ENCODE results near the gene ZPR1. TPM values are rescaled to one million over a fixed set of nuclear protein-coding genes. Genes with fewer than 3 reads are reported as not detected.

ZPR1 gene
- total and polyA plus RNA-seq, 2 experiments from 2014 or later, result 30.8 to 76.8 TPM

DNA sequence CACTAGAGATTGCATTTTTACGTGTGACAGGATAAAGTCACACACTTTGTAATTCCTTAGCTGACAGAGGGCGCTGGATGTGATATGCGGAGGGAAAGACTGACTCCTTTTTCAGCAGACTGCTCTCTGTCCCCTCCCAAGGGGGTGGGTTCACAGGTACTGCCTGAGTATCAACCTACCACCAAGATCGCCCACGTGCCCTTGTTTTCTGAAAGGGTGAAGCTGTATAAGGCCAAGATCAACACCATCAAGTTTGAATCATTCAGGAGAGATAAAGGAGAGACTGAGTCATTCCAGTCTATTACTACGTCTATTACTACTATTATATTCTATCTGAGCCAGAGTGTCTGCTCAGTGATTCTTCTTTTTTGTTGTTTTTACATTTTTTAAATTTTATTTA lies 45.7 kb downstream of the ZPR1 start:
- H3K27me3 ChIP-seq (replicated peaks; ENCODE audit: insufficient read depth), result no peaks in the 10 kb centered on the region
- no peaks in the 10 kb centered on the region for H3K9me2 ChIP-seq (ENCODE audit: insufficient read depth)
- TF ChIP-seq EZH2phosphoT487 (IDR thresholded peaks at IDR 0.05; ENCODE audit: insufficient read depth, low read depth), result no peak
- no peak for TF ChIP-seq EZH2 (IDR thresholded peaks at IDR 0.05; ENCODE audit: insufficient read depth, poor library complexity, severe bottlenecking)
- H3K4me2 ChIP-seq (ENCODE audit: unreplicated experiment), result no peak overlapping the region
- no peaks in the 10 kb centered on the region for H4K20me1 ChIP-seq (ENCODE audit: insufficient read depth)
- peaks cover 6% of the 10 kb centered on the region; the same call in 1 of the 2 replicates for H3F3A ChIP-seq (ENCODE audit: insufficient read depth)
- H3K4me1 ChIP-seq (ENCODE audit: insufficient read depth), result peaks cover 8% of the 10 kb centered on the region
- no peak overlapping the region for H3K9ac ChIP-seq
- WGBS, 2 experiments (ENCODE audit: low coverage in 1 of 2, low lambda C conversion rate in 2 of 2, missing lambda C conversion rate in 2 of 2), result 82 to 84% methylated on average over 6 of the region's 6 CpGs
- no peaks in the 10 kb centered on the region for H3K9me3 ChIP-seq (ENCODE audit: low read depth)
- H2AFZ ChIP-seq, result no peak overlapping the region
- H3K4me3 ChIP-seq, result no peak overlapping the region
- peak overlapping the region; percentile 14; the same call in 1 of the 2 replicates for H3K27ac ChIP-seq
- H3K36me3 ChIP-seq (ENCODE audit: low read depth), result no peaks in the 10 kb centered on the region
- H3K79me2 ChIP-seq (ENCODE audit: insufficient read depth), result no peaks in the 10 kb centered on the region
- peak; percentile 54 for DNase-seq
- in situ Hi-C loops (cut with MboI), result no loop called here

DNA sequence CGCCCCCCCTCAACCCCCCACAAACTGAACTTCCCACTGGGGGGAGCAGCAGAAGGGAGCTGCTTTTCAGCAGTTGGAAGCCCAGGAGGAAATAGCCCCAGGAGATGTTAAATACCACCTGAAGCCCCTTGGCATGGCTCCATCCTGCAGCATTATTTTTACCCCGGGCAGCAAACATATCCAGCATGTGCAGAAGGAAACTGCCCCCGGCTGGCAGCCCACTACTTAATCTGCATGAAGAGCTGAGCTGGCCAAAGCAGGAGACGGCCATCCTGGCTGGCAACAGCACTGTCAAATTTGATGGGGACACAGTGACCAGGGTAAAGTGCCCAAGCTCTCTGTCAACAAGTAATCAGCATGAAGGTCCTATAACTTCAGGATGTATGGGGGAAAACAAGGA lies 47.1 kb downstream of the ZPR1 start:
- no peaks in the 10 kb centered on the region for H3K79me2 ChIP-seq (ENCODE audit: insufficient read depth)
- WGBS, 2 experiments (ENCODE audit: low coverage in 1 of 2, low lambda C conversion rate in 2 of 2, missing lambda C conversion rate in 2 of 2), result 56 to 60% methylated on average over 4 of the region's 4 CpGs
- H3K27ac ChIP-seq, result no peak overlapping the region
- H3F3A ChIP-seq (ENCODE audit: insufficient read depth), result peaks cover 6% of the 10 kb centered on the region; the same call in 1 of the 2 replicates
- no peak overlapping the region for H3K4me3 ChIP-seq
- no peak for DNase-seq
- H3K4me1 ChIP-seq (ENCODE audit: insufficient read depth), result peaks cover 8% of the 10 kb centered on the region
- in situ Hi-C loops (cut with MboI), result no loop called here
- no peaks in the 10 kb centered on the region for H3K36me3 ChIP-seq (ENCODE audit: low read depth)
- H4K20me1 ChIP-seq (ENCODE audit: insufficient read depth), result no peaks in the 10 kb centered on the region
- H3K9ac ChIP-seq, result no peak overlapping the region
- no peak overlapping the region for H2AFZ ChIP-seq
- H3K27me3 ChIP-seq (replicated peaks; ENCODE audit: insufficient read depth), result no peaks in the 10 kb centered on the region
- TF ChIP-seq EZH2phosphoT487 (IDR thresholded peaks at IDR 0.05; ENCODE audit: insufficient read depth, low read depth) (no peak), EZH2 (IDR thresholded peaks at IDR 0.05; ENCODE audit: insufficient read depth, poor library complexity, severe bottlenecking) (no peak)
- no peak overlapping the region for H3K4me2 ChIP-seq (ENCODE audit: unreplicated experiment)
- no peaks in the 10 kb centered on the region for H3K9me3 ChIP-seq (ENCODE audit: low read depth)
- H3K9me2 ChIP-seq (ENCODE audit: insufficient read depth), result no peaks in the 10 kb centered on the region

DNA sequence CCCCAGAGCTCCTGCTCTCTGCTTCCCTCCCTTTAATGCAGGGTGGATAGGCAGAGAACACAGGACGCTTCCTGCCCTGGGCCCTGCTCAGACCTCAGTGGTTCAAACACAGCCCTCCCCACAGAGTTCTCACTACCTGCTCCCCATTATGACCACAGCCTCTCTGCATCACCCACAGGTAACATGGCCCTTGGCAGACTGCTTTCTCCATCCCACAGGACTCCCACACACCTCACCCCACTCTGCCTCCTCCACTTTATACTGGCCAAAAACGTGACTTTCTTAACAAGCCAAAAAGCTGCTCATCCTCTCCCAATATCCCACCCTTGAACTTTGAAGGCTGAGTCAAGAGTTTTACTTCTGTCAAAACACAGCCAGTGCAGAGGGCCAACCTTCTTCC lies 48.8 kb downstream of the ZPR1 start:
- TF ChIP-seq EZH2 (IDR thresholded peaks at IDR 0.05; ENCODE audit: insufficient read depth, poor library complexity, severe bottlenecking) (no peak), EZH2phosphoT487 (IDR thresholded peaks at IDR 0.05; ENCODE audit: insufficient read depth, low read depth) (no peak)
- in situ Hi-C loops (cut with MboI), result no loop called here
- H3K4me3 ChIP-seq, result no peak overlapping the region
- no peaks in the 10 kb centered on the region for H4K20me1 ChIP-seq (ENCODE audit: insufficient read depth)
- H3K9me2 ChIP-seq (ENCODE audit: insufficient read depth), result no peaks in the 10 kb centered on the region
- 95 to 100% methylated on average over 2 of the region's 2 CpGs for WGBS, 2 experiments (ENCODE audit: low coverage in 1 of 2, low lambda C conversion rate in 2 of 2, missing lambda C conversion rate in 2 of 2)
- no peaks in the 10 kb centered on the region for H3K27me3 ChIP-seq (replicated peaks; ENCODE audit: insufficient read depth)
- H3K9me3 ChIP-seq (ENCODE audit: low read depth), result no peaks in the 10 kb centered on the region
- H3K27ac ChIP-seq, result no peak overlapping the region
- no peak for DNase-seq
- H3K79me2 ChIP-seq (ENCODE audit: insufficient read depth), result no peaks in the 10 kb centered on the region
- no peak overlapping the region for H3K4me2 ChIP-seq (ENCODE audit: unreplicated experiment)
- H2AFZ ChIP-seq, result no peak overlapping the region
- H3K4me1 ChIP-seq (ENCODE audit: insufficient read depth), result peaks cover 8% of the 10 kb centered on the region
- H3K9ac ChIP-seq, result no peak overlapping the region
- peaks cover 6% of the 10 kb centered on the region; the same call in 1 of the 2 replicates for H3F3A ChIP-seq (ENCODE audit: insufficient read depth)
- H3K36me3 ChIP-seq (ENCODE audit: low read depth), result no peaks in the 10 kb centered on the region

DNA sequence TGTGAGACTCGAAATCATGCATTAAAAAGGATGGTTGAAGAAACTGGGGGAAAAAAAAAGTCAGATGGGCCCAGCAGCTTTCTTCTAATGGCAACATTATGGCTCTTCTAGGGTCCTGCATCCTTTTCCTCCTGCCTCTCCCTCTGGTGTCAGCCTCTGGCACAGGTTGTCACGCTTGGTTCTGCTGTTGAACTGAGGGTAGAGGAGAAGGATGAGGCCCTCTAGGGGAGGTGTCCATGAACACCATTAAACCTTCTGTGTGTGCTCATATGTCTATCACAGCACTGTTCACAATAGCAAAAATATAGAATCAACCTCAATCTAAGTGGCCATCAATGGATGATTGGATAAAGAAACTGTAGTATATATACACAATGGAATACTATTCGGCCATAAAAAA lies 51.1 kb downstream of the ZPR1 start:
- Histone ChIP-seq H3K9ac (no peak overlapping the region), H4K20me1 (ENCODE audit: insufficient read depth) (no peaks in the 10 kb centered on the region), H3K4me2 (ENCODE audit: unreplicated experiment) (no peak overlapping the region), H3F3A (ENCODE audit: insufficient read depth) (no peaks in the 10 kb centered on the region), H3K79me2 (ENCODE audit: insufficient read depth) (no peaks in the 10 kb centered on the region), H3K27me3 (replicated peaks; ENCODE audit: insufficient read depth) (0 out of 2 replicates have a peak, but pooled peaks cover under 1% of the 10 kb centered on the region), H2AFZ (no peak overlapping the region), H3K9me2 (ENCODE audit: insufficient read depth) (no peaks in the 10 kb centered on the region), H3K9me3 (ENCODE audit: low read depth) (no peaks in the 10 kb centered on the region), H3K27ac (no peak overlapping the region), H3K4me3 (no peak overlapping the region), H3K4me1 (ENCODE audit: insufficient read depth) (no peaks in the 10 kb centered on the region), H3K36me3 (ENCODE audit: low read depth) (no peaks in the 10 kb centered on the region)
- no peak for TF ChIP-seq EZH2 (IDR thresholded peaks at IDR 0.05; ENCODE audit: insufficient read depth, poor library complexity, severe bottlenecking)
- no peak for TF ChIP-seq EZH2phosphoT487 (IDR thresholded peaks at IDR 0.05; ENCODE audit: insufficient read depth, low read depth)
- WGBS, 2 experiments (ENCODE audit: low coverage in 1 of 2, low lambda C conversion rate in 2 of 2, missing lambda C conversion rate in 2 of 2), result 78 to 92% methylated on average over 3 of the region's 3 CpGs
- in situ Hi-C loops (cut with MboI), result no loop called here
- peak; percentile 13 for DNase-seq
